Measurements from ENCODE around the gene CAPN12.

Gene CAPN12

GRCh38 chr19:38709119-38709518 lies 35.2 kb downstream of the CAPN12 start:
- DNase-seq: no peak

DNA sequence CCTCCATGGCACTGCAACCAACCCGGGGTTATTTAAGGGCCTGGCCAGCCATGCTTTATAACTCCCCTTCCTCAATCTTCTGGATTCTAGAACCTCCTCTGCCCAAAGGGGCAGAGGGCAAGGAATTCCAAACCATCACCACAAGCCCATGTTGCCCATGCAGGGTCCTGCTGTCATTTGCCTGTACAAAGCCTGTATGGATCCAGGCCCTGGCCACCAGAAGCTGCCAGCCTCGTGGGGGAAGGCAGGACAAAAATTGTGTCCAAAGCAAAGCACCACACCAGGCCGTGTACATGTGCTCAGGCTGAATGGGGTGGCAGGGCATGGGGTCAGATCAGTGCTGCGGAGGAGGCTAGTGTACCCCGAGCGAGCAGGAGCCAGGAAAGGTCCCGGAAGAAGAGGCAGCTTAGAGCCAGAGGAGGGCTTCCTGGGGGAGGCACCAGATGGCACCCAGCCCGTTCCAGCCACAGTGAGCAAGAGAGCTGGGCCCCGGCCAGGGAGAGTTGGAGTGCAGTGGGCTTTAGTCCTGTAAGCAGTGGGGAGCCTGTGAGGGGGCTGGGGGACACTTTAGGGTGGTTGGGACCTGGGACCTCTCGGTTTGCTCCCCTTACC lies 35.8 kb downstream of the CAPN12 start:
- no peak for DNase-seq

- no peak for DNase-seq
Observed at GRCh38 chr19:38707512-38708114, 36.7 kb downstream of the CAPN12 start.

DNA sequence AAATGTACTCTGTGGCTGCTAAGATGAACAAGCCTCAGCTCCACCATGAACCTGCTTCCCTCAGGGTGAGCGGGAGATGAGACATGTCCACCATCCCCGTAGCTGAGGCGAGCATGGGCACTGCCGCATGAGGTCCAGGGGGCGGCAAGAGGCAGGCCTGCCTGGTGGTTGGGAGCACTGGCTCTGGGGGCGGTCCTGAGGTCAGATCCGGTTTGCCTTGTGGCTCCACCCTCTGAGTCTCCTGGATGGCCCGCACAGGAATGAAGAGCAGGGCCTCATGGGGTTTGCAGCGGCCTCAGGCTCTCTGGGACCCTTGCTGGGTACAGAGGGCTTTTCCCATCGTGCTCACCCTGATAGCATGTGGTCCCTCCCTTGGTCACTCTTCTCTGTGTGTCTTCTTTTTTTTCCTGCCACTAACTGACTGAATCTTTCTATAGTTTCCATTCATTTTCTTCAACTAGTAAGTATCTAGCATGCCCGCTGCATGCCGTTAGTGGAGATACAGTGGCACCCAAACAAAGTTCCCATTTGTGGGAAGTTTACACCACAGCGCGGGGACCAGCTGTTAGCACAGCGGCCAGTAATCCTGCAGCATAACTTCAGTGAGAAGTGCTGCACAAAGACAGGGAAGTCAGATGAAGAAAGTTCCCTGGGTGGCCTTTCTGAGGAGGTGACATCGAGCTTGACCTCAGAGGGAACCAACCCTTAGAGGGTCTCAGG lies 37.3 kb downstream of the CAPN12 start:
- no peak for DNase-seq

- no peak for DNase-seq
Observed at GRCh38 chr19:38705197-38706019, 38.9 kb downstream of the CAPN12 start.

DNA sequence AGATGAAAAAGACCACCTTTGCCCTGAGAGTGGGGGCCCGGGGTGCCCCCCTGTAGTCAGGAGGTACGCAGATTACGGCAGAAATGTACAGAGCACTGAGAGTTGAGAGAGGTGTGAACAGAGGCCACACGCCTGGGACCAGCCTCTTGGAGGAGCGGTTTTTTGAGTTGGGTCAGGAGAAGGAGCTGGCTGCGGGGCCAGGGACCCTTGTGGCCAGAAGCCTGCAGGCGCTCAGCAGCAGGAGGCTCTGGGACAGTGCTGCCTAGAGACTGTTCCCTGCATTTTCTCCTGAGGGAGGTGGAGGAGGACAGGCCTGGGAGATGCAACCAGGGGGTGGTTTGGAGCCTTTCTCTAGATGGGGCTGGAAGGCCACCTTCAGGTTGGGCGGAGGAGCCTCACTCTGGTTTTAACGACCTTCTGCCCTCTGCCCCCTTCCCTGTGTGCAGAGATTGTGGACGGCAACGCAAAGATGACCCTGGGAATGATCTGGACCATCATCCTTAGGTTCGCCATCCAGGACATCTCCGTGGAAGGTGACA lies 39.7 kb downstream of the CAPN12 start:
- DNase-seq: no peak

GRCh38 chr19:38703509-38703908 lies 40.8 kb downstream of the CAPN12 start:
- no peak for DNase-seq

- DNase-seq: no peak
Observed at GRCh38 chr19:38702278-38702677, 42.0 kb downstream of the CAPN12 start.

- no peak for DNase-seq
Observed at GRCh38 chr19:38701455-38702063, 42.7 kb downstream of the CAPN12 start.

DNA sequence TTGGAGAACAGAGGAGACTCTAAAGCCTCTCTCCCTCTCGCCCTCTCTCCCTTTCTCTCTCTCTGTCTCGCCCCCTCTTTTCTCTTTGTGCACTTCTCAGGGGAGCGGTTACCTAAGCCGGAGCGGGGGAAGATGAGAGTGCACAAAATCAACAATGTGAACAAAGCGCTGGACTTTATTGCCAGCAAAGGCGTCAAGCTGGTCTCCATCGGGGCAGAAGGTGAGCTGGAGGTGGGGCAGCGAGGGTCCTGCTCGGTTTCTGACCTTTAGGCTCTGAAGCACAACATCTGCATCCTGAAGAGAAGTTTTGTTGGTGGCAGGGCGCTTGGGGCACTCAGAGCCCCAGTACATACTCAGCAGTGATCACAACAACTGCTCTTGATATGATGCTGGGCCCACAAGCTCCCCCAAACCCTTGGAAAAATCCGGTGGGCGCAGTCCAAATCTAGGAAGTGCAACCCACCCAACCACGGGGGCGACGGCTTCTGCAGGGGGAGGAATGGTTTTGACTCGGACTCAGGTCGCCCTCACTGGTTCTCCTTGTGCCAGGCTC lies 43.3 kb downstream of the CAPN12 start:
- DNase-seq: no peak

DNA sequence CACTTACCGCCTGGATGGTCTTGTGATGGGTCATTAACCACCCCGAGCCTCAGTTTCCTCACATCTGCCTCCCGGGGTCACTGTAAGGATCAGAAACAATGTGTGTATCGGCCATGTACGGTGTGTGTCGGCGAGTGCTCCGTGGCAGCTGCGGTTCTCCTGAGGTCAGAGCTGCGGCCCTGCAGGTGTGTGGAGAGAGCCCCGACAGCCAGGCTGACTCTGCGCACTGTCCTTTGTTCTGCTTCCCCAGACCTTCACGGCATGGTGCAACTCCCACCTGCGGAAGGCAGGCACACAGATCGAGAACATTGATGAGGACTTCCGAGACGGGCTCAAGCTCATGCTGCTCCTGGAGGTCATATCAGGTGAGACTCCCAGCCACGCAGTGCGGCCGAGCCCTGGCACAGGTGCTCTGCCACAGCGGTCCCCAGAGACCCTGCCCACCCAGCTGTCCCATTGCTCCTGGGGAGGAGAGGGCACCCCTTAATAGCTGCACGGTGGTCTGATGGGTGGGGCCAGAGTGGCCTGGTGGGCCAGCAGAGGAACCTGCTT lies 43.8 kb downstream of the CAPN12 start:
- no peak for DNase-seq

DNA sequence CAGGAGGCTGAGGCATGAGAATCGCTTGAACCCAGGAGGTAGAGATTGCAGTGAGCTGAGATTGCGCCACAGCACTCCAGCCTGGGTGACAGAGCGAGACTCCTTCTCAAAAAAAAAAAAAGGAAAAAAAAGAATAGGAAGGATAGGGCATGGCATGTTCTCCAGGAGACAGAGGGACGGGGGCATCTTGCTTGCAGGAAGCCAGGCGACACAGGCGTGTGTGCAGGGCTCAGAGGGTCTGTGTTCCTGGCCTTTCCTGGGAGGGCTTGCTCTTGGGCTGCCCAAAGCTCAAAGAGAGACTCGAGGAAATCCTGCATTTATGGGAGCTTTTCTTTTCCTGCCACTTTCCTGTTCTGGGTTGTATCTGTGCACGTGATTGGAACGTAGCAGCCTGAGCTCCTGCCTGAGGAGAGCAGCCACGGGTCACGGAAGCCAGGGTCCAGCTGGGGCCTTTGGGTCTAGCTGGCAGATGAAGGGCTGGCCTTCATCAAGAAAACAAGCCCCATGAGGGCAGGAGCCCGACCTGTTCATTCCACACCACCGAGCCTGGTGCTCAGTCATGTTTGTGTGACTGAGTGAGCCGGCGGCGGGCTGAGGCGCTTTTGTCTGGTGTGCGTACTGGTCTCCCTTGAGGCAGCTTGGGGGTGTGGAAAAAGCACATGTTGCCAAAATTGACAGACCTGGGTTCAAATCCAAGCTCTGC lies 44.5 kb downstream of the CAPN12 start:
- DNase-seq: no peak

DNA sequence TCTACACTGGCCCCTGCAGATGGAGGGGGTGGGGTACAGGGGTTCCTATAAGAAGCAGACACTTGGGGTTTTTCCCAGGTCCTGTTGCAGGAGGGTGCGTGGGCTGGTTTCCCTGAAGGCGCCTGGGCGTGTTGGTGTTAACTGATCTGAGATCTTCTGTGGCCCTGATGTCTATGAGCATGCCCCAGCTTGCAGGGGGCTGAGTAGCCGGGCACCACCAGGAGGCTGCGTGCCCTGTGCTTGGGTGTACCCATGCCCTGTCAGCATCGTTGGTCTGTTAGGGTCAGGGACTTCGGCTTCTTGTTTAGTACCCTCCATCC lies 45.3 kb downstream of the CAPN12 start:
- no peak for DNase-seq

DNA sequence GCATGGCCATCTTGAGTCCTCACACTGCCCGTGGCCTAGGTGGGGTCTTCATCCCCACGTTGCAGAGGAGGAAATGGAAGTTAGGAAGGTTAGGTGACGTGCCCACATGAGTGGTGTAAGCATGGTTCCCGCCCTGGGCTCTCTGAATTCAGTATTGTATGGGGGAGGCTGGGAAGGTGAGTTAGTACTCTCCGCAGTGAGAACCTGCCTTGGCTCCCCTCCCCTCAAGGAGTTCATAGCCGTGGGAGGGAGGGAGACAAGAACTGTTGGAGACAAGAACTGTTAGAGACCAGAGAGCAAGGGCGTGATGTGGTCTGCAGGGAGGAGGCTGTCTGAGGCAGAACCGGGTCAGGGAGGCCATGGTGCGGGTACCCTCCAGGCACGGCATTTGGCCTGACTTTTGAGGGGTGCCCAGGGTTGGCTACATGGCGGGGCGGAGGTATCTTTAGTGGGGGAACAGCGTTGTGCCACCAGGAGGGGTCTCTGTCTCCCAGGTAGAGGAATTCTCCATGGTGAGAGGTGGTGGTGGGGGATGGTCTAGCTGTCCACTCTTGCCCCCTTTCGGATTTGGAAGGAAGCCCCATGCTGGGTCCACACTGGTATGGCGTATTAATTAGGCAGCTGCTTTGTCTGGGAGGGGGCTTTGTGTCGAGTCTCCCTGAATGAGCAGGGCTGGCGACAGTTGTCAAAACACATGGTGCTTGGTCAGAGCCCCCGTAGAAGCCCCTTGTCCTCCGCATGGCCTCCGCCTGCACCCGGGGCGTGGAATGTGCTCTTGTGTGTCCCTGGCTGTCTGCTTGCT lies 45.8 kb downstream of the CAPN12 start:
- no peak for DNase-seq

GRCh38 chr19:38697641-38698071 lies 46.6 kb downstream of the CAPN12 start:
- no peak for DNase-seq

DNA sequence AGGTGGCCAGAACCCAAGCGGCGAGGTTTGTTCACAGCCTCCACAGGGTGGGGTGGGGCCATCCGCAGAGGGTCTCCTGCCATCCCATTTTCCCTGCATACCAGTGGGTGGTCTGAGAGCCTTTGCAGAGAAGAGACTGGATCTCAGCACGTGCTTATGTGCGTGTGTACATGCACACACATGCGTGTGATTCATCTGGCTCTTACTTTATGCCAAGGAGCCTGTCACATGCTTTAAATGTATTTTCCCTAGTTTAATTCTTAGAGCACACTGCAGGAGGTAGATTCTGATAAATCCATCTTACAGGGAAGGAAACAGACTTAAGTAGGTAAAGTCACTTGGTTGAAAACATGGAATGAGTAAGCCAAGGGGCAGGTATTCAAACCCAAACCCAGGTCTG lies 47.1 kb downstream of the CAPN12 start:
- DNase-seq: no peak

DNA sequence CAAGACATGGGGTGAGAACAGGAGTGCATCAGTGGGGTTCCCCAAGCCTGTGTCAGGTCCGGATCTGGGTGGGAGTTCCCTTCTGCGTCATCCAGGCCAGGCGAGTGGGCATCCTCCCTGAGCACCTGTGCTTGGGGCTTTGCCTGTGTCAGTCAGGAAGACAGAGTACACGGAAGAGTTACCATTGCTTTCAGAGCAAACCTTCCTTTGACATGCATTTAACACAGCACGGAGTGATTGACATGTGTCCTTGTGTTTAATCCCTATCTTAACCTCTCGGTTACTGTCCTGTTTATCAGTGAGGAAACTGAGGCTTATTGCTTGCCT lies 47.6 kb downstream of the CAPN12 start:
- no peak for DNase-seq

DNA sequence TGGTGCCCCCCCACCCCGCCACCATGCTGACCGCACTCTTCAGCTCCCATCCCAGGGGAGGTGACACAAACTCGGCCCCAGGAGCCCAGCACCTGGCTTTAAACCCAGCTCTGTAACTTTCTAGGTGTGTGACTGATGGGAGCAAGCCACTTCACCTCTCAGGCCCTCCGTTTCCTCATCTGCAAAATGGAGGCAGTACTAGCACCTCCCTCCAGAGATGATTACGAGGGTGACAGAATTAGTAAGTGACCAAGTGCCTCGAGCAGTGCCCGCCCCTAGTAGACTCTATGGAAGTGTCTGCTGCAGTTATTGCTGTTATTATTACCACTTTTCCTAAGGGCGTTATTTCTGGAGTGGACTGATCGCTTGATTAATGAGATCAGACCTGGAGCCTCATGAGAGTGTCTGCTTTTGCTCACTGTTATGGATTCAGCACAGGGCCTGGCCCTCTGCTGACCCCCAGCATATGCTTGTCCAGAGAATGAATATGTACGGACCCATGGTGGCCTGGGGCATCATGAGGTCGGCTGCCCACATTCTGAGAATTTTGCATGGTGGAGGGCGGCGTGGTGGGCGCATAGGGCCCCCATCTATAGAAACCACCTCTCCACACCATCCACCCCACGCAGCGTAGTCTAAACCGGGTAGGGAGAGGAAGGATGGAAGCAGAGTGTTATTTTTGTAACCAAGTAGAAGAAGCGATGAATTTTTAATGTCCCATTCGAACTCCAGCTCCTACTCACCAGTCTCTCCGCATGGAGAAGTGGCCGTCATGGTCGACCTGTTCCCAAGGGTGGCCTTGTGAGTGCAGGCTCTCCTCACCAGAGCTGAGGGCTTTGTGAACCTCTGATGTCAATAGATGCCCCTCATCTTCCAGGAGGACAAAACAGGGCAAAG lies 48.2 kb downstream of the CAPN12 start:
- no peak for DNase-seq

GRCh38 chr19:38695317-38695683 lies 49.0 kb downstream of the CAPN12 start:
- DNase-seq: no peak
